ENCODE results near the gene ULK3.

- TF ChIP-seq CTCF (IDR thresholded peaks at IDR 0.05) (no peak), EZH2 (IDR thresholded peaks at IDR 0.05; ENCODE audit: borderline replicate concordance, insufficient read depth, low read depth, low read length, poor library complexity, severe bottlenecking) (no peak)
Measured at GRCh38 chr15:74873756-74874424, 30.9 kb upstream of the ULK3 start.
